ENCODE results near the gene SHISA9. TPM values are rescaled to one million over a fixed set of nuclear protein-coding genes. Genes with fewer than 3 reads are reported as not detected.

Gene SHISA9
- total RNA-seq, 4 donors from 2014 or later: not detected

GRCh38 chr16:13245713-13246377, 344.4 kb downstream of the SHISA9 start:
- no peak for ATAC-seq
- intact Hi-C loops (cut with DNase I; ENCODE audit: low total_unique reads): no loop called here

GRCh38 chr16:13254998-13255614, 353.7 kb downstream of the SHISA9 start:
- DNase-seq: no peak
- ATAC-seq: no peak
- Histone ChIP-seq H3K27ac (no peak overlapping the region), H3K4me1 (no peaks in the 10 kb centered on the region), H3K4me3 (no peak overlapping the region), H3K36me3 (no peaks in the 10 kb centered on the region), H3K9me3 (no peaks in the 10 kb centered on the region), H3K27me3 (no peaks in the 10 kb centered on the region)
- TF ChIP-seq CTCF (IDR thresholded peaks at IDR 0.05 in 4 of 5, conservative IDR thresholded peaks at IDR 0.05 in 1 of 5) (no peak), POLR2A (IDR thresholded peaks at IDR 0.05) (no peak)
- intact Hi-C loops (cut with DNase I; ENCODE audit: low total_unique reads): no loop called here
- in situ Hi-C loops (cut with MboI; ENCODE audit: low sequenced_read_pairs in 4 of 4): no loop called here

More at GRCh38 chr16:13245713-13246377, 344.4 kb downstream of the SHISA9 start:
- in situ Hi-C loops (cut with MboI; ENCODE audit: low sequenced_read_pairs in 4 of 4): no loop called here
- H3K36me3 ChIP-seq: no peaks in the 10 kb centered on the region
- DNase-seq: no peak
- no peaks in the 10 kb centered on the region for H3K27me3 ChIP-seq
- no peaks in the 10 kb centered on the region for H3K4me1 ChIP-seq
- H3K9me3 ChIP-seq: no peaks in the 10 kb centered on the region
- TF ChIP-seq CTCF (IDR thresholded peaks at IDR 0.05 in 4 of 5, conservative IDR thresholded peaks at IDR 0.05 in 1 of 5): no peak
- TF ChIP-seq POLR2A (IDR thresholded peaks at IDR 0.05): no peak
- H3K4me3 ChIP-seq: no peak overlapping the region
- no peak overlapping the region for H3K27ac ChIP-seq

GRCh38 chr16:13262270-13263090, 361.1 kb downstream of the SHISA9 start:
- in situ Hi-C loops (cut with MboI; ENCODE audit: low sequenced_read_pairs in 4 of 4) (no loop called here), intact Hi-C loops (cut with DNase I; ENCODE audit: low total_unique reads) (no loop called here)
- no peak overlapping the region for H3K4me3 ChIP-seq
- no peak for DNase-seq
- H3K9me3 ChIP-seq: no peaks in the 10 kb centered on the region
- ATAC-seq: no peak
- no peak for TF ChIP-seq CTCF (IDR thresholded peaks at IDR 0.05 in 4 of 5, conservative IDR thresholded peaks at IDR 0.05 in 1 of 5)
- TF ChIP-seq POLR2A (IDR thresholded peaks at IDR 0.05): no peak
- H3K36me3 ChIP-seq: no peaks in the 10 kb centered on the region
- no peak overlapping the region for H3K27ac ChIP-seq
- no peaks in the 10 kb centered on the region for H3K4me1 ChIP-seq
- no peaks in the 10 kb centered on the region for H3K27me3 ChIP-seq

- no peak for ATAC-seq
Measured at GRCh38 chr16:13264749-13265552, 363.6 kb downstream of the SHISA9 start.

More at GRCh38 chr16:13264749-13265552, 363.6 kb downstream of the SHISA9 start:
- Histone ChIP-seq H3K36me3 (no peaks in the 10 kb centered on the region), H3K4me3 (no peak overlapping the region), H3K9me3 (no peaks in the 10 kb centered on the region), H3K27me3 (no peaks in the 10 kb centered on the region), H3K4me1 (no peaks in the 10 kb centered on the region), H3K27ac (no peak overlapping the region)
- TF ChIP-seq POLR2A (IDR thresholded peaks at IDR 0.05): no peak
- TF ChIP-seq CTCF (IDR thresholded peaks at IDR 0.05 in 4 of 5, conservative IDR thresholded peaks at IDR 0.05 in 1 of 5): no peak
- intact Hi-C loops (cut with DNase I; ENCODE audit: low total_unique reads) (no loop called here), in situ Hi-C loops (cut with MboI; ENCODE audit: low sequenced_read_pairs in 4 of 4) (no loop called here)
- DNase-seq: no peak
